PC-9 (cell line): ENCODE measurements around the gene KCNH1.

Experiments
- EZH2 ChIP-seq: fragments of 200-600 bp; sonication (generic); IDR thresholded peaks from 2 replicates; pipeline ENCODE4 v1.8.0; 2017; ENCODE audit warnings: antibody characterized with exemption, low read depth
- TF ChIP-seq, protein P1 (sequence below): fragments of 200-600 bp; sonication (generic); conservative IDR thresholded peaks from 2 replicates; pipeline ENCODE4 v1.6.1; 2017; ENCODE audit warnings: mixed run types, antibody characterized with exemption, mild to moderate bottlenecking, moderate library complexity

- TF ChIP-seq, protein P1, sequence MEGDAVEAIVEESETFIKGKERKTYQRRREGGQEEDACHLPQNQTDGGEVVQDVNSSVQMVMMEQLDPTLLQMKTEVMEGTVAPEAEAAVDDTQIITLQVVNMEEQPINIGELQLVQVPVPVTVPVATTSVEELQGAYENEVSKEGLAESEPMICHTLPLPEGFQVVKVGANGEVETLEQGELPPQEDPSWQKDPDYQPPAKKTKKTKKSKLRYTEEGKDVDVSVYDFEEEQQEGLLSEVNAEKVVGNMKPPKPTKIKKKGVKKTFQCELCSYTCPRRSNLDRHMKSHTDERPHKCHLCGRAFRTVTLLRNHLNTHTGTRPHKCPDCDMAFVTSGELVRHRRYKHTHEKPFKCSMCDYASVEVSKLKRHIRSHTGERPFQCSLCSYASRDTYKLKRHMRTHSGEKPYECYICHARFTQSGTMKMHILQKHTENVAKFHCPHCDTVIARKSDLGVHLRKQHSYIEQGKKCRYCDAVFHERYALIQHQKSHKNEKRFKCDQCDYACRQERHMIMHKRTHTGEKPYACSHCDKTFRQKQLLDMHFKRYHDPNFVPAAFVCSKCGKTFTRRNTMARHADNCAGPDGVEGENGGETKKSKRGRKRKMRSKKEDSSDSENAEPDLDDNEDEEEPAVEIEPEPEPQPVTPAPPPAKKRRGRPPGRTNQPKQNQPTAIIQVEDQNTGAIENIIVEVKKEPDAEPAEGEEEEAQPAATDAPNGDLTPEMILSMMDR, result no peak
- TF ChIP-seq EZH2, result no peak
Measured at GRCh38 chr1:210857146-210857663, 276.7 kb downstream of the KCNH1 start.
